ENCODE results near the gene ODAM.
"Not testable (repeated sequence)": the region's sequence is repeated elsewhere in the genome, so short reads cannot be mapped to it uniquely, and the experiment has no call there.

Gene ODAM

DNA sequence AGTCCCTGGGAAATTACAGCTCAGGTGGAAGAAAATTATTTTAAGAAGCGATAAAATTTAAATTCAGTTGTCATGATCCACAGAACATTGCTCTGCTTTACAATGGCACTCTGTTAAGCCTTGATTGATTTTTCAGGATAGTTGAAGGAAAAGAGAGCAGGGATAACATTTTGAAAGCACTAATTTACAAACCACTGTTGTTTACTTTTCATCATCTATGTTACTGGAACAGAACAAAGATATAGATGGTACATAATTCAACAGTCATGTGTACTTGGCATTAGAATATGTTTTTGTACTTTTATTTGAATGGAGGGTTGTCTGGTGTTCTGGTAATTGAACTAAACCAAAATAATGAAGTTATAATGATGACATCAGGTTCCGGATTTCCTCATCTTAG lies 2.6 kb upstream of the ODAM start:
- Mint-ChIP-seq H3K36me3 (ENCODE audit: low read depth) (no peaks in the 10 kb centered on the region), H3K9me3 (no peaks in the 10 kb centered on the region), H3K4me1 (ENCODE audit: low read depth) (no peaks in the 10 kb centered on the region), H3K4me3 (no peak overlapping the region), H3K27ac (no peak overlapping the region), H3K27me3 (ENCODE audit: low read depth) (no peaks in the 10 kb centered on the region)

DNA sequence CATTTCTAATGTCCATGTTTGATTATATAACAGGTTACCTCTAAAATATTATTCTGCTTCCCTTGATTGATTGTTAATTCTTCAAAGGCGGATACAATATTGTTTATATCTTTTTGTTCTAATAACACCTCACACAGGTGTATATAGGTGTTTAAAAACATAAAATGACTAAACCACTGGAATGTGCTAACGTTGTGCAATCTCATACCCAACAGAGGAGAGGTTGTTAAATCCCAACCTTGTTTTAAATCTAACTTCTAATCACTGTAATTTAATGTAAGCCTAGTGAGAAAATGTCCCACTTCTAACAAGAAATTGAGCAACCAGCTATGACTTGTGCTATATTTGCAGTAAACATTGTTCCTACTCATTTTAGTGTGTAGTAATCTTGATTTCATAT lies 1.3 kb downstream of the ODAM start:
- no peaks in the 10 kb centered on the region for H3K27me3 Mint-ChIP-seq (ENCODE audit: low read depth)
- H3K27ac Mint-ChIP-seq = no peak overlapping the region
- H3K36me3 Mint-ChIP-seq (ENCODE audit: low read depth) = no peaks in the 10 kb centered on the region
- H3K9me3 Mint-ChIP-seq = no peaks in the 10 kb centered on the region
- H3K4me3 Mint-ChIP-seq = no peak overlapping the region
- H3K4me1 Mint-ChIP-seq (ENCODE audit: low read depth) = no peaks in the 10 kb centered on the region

DNA sequence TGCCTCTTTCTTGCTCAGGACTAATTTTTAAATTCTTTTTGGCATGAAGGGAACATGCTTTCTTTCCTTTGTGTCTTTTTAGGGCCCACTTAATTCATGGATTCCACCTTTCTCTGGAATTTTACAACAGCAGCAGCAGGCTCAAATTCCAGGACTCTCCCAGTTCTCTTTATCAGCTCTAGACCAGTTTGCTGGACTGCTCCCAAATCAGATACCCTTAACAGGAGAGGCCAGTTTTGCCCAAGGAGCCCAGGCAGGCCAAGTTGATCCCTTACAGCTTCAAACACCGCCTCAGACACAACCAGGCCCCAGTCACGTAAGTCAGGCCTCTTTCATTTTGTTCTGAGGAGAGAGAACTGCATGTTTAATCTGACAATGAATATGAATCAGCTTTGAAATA lies 2.3 kb downstream of the ODAM start:
- H3K36me3 Mint-ChIP-seq (ENCODE audit: low read depth) = no peaks in the 10 kb centered on the region

DNA sequence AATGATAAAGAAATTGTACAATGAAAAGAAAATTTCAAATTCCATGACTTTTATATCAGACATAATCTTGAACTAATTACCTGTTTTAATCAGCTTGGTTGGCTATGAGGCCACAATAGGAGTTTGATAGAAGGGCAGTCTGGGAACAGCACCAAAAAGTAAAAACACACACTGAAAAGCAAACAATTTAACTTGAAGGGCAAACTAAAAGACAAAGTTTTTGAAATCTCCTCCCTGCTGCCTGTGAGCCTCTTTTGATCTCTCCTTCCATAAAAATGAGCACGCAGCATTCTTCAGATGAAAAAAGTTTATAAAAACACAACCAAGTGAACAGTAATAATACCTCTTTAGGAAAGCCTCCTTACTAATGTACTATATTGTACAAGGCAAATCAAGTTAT lies 8.1 kb downstream of the ODAM start:
- no peak overlapping the region for H3K4me3 Mint-ChIP-seq
- no peaks in the 10 kb centered on the region for H3K27me3 Mint-ChIP-seq (ENCODE audit: low read depth)
- no peaks in the 10 kb centered on the region for H3K36me3 Mint-ChIP-seq (ENCODE audit: low read depth)
- H3K27ac Mint-ChIP-seq = no peak overlapping the region
- H3K4me1 Mint-ChIP-seq (ENCODE audit: low read depth) = no peaks in the 10 kb centered on the region
- H3K9me3 Mint-ChIP-seq = no peaks in the 10 kb centered on the region

More for the DNA sequence above, 2.3 kb downstream of the ODAM start:
- no peaks in the 10 kb centered on the region for H3K27me3 Mint-ChIP-seq (ENCODE audit: low read depth)
- no peaks in the 10 kb centered on the region for H3K9me3 Mint-ChIP-seq
- H3K4me1 Mint-ChIP-seq (ENCODE audit: low read depth) = no peaks in the 10 kb centered on the region
- no peak overlapping the region for H3K4me3 Mint-ChIP-seq
- no peak overlapping the region for H3K27ac Mint-ChIP-seq

DNA sequence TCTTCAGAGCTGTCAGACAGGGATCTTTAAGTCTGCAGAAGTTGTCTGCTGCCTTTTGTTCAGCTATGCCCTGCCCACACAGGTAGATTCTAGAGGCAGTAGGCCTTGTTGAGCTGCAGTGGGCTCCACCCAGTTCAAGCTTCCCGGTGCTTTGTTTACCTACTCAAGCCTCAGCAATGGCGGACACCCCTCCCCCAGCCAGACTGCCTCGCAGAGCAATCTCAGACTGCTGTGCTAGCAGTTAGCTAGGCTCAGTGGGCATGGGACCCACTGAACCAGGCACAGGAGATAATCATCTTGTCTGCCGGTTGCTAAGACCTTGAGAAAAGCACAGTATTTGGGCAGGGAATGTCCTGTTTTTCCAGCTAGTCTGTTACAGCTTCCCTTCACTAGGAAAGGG lies 17.2 kb downstream of the ODAM start:
- not testable (repeated sequence) for H3K4me3 Mint-ChIP-seq; H3K9me3 Mint-ChIP-seq; H3K27me3 Mint-ChIP-seq (ENCODE audit: low read depth); H3K36me3 Mint-ChIP-seq (ENCODE audit: low read depth); H3K27ac Mint-ChIP-seq; H3K4me1 Mint-ChIP-seq (ENCODE audit: low read depth)

DNA sequence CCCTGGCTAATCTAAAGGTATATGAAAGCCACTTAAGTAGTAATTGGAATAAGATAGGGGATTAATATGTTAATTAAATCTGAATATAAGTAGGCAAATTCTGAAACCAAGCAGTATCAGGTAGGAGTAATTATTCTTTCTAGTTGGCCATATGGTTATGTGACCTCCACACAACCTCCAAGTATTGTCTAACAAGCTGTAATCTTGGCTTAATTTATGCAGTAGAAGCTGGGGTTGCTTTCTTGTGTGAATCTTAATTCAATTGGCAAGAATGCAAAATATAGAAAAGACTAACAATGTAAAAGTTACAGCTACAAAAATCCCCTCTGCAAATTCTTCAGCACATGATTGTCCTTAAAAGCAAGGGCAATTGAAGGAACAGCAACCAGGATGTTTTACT lies 20.6 kb downstream of the ODAM start:
- H3K9me3 Mint-ChIP-seq; H3K4me1 Mint-ChIP-seq (ENCODE audit: low read depth); H3K27me3 Mint-ChIP-seq (ENCODE audit: low read depth); H3K4me3 Mint-ChIP-seq; H3K36me3 Mint-ChIP-seq (ENCODE audit: low read depth); H3K27ac Mint-ChIP-seq: not testable (repeated sequence)

DNA sequence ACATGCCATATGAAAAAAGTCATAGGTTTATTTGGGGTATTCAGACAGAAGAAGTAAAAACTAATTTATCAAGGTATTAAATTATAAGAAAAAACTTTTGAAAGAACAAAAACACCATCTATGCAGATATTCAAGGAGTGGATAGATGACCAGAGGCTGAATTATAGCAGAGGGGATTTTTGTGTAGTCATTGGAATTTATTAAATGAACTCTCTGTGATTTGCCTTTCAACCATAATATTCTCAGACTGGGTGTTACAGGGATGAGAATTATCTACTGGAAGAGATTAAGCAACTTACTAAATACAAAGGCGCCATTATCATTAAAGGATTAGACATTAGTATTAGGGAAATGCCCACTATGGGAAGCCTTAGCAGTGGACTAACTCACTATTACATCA lies 21.0 kb downstream of the ODAM start:
- not testable (repeated sequence) for H3K27ac Mint-ChIP-seq; H3K27me3 Mint-ChIP-seq (ENCODE audit: low read depth); H3K4me3 Mint-ChIP-seq; H3K36me3 Mint-ChIP-seq (ENCODE audit: low read depth); H3K9me3 Mint-ChIP-seq; H3K4me1 Mint-ChIP-seq (ENCODE audit: low read depth)

DNA sequence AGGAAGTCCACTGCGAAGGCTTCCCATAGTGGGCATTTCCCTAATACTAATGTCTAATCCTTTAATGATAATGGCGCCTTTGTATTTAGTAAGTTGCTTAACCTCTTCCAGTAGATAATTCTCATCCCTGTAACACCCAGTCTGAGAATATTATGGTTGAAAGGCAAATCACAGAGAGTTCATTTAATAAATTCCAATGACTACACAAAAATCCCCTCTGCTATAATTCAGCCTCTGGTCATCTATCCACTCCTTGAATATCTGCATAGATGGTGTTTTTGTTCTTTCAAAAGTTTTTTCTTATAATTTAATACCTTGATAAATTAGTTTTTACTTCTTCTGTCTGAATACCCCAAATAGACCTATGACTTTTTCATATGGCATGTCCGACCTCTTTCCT lies 25.9 kb downstream of the ODAM start:
- not testable (repeated sequence) for H3K4me1 Mint-ChIP-seq (ENCODE audit: low read depth); H3K27me3 Mint-ChIP-seq (ENCODE audit: low read depth); H3K4me3 Mint-ChIP-seq

DNA sequence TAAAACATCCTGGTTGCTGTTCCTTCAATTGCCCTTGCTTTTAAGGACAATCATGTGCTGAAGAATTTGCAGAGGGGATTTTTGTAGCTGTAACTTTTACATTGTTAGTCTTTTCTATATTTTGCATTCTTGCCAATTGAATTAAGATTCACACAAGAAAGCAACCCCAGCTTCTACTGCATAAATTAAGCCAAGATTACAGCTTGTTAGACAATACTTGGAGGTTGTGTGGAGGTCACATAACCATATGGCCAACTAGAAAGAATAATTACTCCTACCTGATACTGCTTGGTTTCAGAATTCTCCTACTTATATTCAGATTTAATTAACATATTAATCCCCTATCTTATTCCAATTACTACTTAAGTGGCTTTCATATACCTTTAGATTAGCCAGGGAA lies 26.3 kb downstream of the ODAM start:
- not testable (repeated sequence) for H3K4me3 Mint-ChIP-seq; H3K9me3 Mint-ChIP-seq; H3K4me1 Mint-ChIP-seq (ENCODE audit: low read depth); H3K36me3 Mint-ChIP-seq (ENCODE audit: low read depth); H3K27me3 Mint-ChIP-seq (ENCODE audit: low read depth); H3K27ac Mint-ChIP-seq

More for the DNA sequence above, 25.9 kb downstream of the ODAM start:
- not testable (repeated sequence) for H3K27ac Mint-ChIP-seq; H3K9me3 Mint-ChIP-seq; H3K36me3 Mint-ChIP-seq (ENCODE audit: low read depth)

DNA sequence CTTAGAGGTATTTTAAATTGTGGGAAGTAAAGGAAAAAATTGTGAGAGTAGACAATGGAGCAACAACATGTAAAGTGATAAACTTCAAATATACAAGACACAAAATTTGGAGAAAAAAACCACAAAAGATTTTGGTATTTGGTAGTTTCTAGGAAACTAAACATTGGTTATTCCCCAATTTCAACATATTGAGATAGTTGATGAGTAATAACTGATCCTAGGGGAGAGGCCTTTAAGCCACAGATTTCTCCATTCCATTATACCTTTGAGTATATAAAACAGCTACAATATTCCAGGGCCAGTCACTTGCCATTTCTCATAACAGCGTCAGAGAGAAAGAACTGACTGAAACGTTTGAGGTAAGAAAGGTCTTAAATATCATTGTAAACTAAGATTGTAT lies 30.3 kb downstream of the ODAM start, which contains the start of gene FDCSP:
TSS of gene FDCSP (plus strand) at position 301 of the 400 bp plus-strand sequence. CDS start 5,071 bp downstream, outside the sequence.
- Mint-ChIP-seq H3K27me3 (ENCODE audit: low read depth) (no peaks in the 10 kb centered on the region), H3K9me3 (no peaks in the 10 kb centered on the region), H3K4me1 (ENCODE audit: low read depth) (no peaks in the 10 kb centered on the region), H3K27ac (no peak within 1 kb of the TSS), H3K4me3 (no peak within 1 kb of the TSS), H3K36me3 (ENCODE audit: low read depth) (no peaks in the 10 kb centered on the region)

DNA sequence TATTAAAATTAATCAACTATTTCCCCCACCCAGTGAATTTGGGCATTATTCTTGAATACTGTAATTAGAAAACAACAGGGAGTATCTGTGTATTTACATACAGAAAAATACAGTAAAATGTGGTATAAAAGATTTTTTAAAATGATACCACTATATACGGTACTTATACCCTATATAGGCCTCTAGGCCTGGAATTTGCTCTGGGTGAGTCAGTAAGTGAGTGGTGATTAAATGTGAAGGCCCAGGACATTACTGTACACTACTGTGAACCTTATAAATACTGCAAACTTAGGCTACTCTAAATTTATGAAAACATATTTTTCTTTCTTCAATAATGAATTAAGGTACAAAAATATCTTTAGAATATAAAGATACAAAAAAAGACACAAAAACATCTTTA lies 40.6 kb downstream of the ODAM start:
- no peaks in the 10 kb centered on the region for H3K4me1 Mint-ChIP-seq (ENCODE audit: low read depth)
- no peaks in the 10 kb centered on the region for H3K9me3 Mint-ChIP-seq
- no peaks in the 10 kb centered on the region for H3K36me3 Mint-ChIP-seq (ENCODE audit: low read depth)
- no peaks in the 10 kb centered on the region for H3K27me3 Mint-ChIP-seq (ENCODE audit: low read depth)
- H3K4me3 Mint-ChIP-seq = no peak overlapping the region
- no peak overlapping the region for H3K27ac Mint-ChIP-seq

DNA sequence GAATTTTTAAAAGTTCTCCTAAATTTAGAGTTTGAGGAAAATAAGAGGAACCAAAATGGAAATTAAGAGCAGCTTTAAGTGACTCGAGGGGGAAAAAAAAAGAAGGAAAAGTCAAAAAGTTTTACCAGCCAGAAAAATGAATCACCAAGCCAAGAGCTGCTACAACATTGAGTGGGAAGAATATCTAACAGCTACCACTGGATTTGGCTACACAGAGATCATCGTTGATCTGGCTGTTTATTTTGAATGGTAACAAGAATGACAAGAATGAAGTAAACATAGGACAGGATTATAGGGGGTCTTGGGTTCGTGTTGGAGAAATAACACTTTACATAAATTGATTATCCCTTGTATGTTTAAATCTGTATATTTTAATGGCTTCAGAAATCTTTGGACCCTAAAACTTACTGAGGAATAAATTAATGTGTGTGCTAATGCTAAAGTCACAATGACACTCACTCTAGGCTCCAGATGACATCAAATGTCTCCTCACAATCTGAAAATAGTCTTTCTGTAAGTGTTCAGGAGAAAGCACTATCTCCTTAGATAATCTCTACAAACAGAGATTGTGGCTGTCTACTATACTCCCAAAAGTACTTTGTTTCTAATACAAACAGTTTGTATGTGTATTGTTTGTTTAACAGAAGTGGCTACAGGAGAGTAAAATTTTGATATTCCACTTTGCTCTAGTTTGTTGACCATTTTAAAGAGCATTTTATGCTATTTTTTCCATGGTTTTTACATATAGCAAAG lies 43.8 kb downstream of the ODAM start:
- Mint-ChIP-seq H3K4me1 (ENCODE audit: low read depth) (no peaks in the 10 kb centered on the region), H3K27ac (no peak overlapping the region), H3K27me3 (ENCODE audit: low read depth) (no peaks in the 10 kb centered on the region), H3K36me3 (ENCODE audit: low read depth) (no peaks in the 10 kb centered on the region), H3K9me3 (no peaks in the 10 kb centered on the region), H3K4me3 (no peak overlapping the region)

DNA sequence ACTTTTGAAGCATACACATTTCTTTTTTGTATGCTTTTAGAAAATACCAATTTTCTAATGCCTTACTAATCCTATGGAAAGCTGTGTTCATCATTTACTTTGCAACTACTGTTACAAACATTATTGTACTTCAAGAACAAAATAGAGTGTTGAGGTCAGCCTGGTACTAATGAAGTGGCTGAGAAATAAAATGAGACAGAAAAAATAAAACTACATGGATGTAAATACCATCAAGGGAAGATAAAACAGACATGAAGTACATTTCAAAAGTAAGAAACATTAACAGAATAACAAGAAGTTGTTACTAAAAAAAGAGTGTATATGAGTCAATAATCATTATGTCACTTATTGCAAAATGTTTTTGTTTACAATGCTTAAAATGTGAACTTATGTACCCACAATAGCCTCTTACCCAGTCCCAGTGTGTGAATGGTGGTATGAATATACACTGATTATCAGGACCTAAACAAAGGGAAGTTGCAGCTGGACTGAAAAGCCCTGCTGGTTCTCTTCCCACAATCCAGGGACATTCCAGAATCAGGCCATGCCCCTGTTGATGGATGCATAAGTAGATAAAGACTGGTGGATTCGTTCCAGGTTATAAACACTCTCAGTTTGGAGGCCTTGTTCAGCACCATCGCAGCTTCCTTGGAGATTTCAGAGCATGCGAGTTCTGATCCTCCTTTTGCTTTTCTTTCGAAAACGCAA lies 44.5 kb downstream of the ODAM start:
- Mint-ChIP-seq H3K9me3 (no peaks in the 10 kb centered on the region), H3K4me1 (ENCODE audit: low read depth) (no peaks in the 10 kb centered on the region), H3K27me3 (ENCODE audit: low read depth) (no peaks in the 10 kb centered on the region), H3K27ac (no peak overlapping the region), H3K4me3 (no peak overlapping the region), H3K36me3 (ENCODE audit: low read depth) (no peaks in the 10 kb centered on the region)

DNA sequence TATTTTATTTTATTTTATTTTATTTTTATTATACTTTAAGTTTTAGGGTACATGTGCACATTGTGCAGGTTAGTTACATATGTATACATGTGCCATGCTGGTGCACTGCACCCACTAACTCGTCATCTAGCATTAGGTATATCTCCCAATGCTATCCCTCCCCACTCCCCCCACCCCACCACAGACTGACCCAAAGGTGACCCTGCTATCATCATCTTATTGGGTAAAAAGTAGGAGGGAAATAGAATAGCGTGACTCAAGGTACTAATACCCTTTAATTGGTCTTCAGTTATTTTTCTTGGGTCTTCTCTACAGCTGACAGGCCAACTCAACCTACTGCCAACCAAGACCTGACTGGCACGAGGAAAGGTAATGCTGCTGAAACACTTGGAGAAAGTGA lies 46.8 kb downstream of the ODAM start, which contains the start of gene CSN3:
TSS of gene CSN3 (plus strand) at position 301 of the 400 bp plus-strand sequence. CDS start 2,223 bp downstream, outside the sequence.
- not testable (repeated sequence) for H3K4me1 Mint-ChIP-seq (ENCODE audit: low read depth); H3K4me3 Mint-ChIP-seq; H3K36me3 Mint-ChIP-seq (ENCODE audit: low read depth); H3K9me3 Mint-ChIP-seq; H3K27me3 Mint-ChIP-seq (ENCODE audit: low read depth); H3K27ac Mint-ChIP-seq

DNA sequence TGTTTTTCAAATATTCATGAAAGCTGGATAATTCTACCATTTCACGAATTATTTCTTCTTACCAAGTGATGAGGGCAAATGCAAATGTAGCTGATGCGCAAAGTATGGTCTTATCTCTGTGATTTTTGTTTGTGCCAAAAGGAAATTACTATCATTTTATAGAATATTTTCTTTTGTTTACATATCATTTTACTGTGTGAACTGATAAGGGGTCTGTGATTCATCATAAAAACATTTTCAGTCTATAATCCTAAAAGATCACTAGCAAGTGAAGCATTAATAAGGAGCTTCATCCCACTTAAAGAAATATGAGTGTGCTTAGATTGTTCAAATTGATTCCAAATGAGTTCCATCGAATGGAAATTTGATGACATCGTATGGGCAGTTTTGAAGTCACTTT lies 47.6 kb downstream of the ODAM start:
- H3K27ac Mint-ChIP-seq = no peak overlapping the region
- H3K4me1 Mint-ChIP-seq (ENCODE audit: low read depth) = no peaks in the 10 kb centered on the region
- no peaks in the 10 kb centered on the region for H3K27me3 Mint-ChIP-seq (ENCODE audit: low read depth)
- no peaks in the 10 kb centered on the region for H3K36me3 Mint-ChIP-seq (ENCODE audit: low read depth)
- H3K4me3 Mint-ChIP-seq = no peak overlapping the region
- H3K9me3 Mint-ChIP-seq = no peaks in the 10 kb centered on the region
